Thymus (tissue), 11 donors: Measurements from ENCODE around the gene TTC31. TPM values are rescaled to one million over a fixed set of nuclear protein-coding genes. Genes with fewer than 3 reads are reported as not detected.

Experiments
- DNase-seq, 9 donors: peaks; one replicate each; pipeline ENCODE4 v3.0.0-alpha.2; 2013; ENCODE audit warnings: low spot score in 9 of 9, low read depth in 6 of 9, missing footprints in 1 of 9
- H3K27ac ChIP-seq, 2 donors: one replicate each; pipeline ENCODE4 v1.5.1; 2013; ENCODE audit warnings: control low read depth in 1 of 2, low read depth in 1 of 2, low read length in 1 of 2, mild to moderate bottlenecking in 1 of 2, moderate library complexity in 1 of 2
- H3K27me3 ChIP-seq, 2 donors: one replicate each; pipeline ENCODE4 v1.5.1; 2013; ENCODE audit warnings: low read length in 1 of 2; ENCODE audit not compliant: control insufficient read depth in 2 of 2, insufficient read depth in 1 of 2
- H3K36me3 ChIP-seq, 2 donors: one replicate each; pipeline ENCODE4 v1.5.1; 2013; ENCODE audit warnings: low read length in 1 of 2, mild to moderate bottlenecking in 1 of 2, moderate library complexity in 1 of 2; ENCODE audit not compliant: control insufficient read depth in 2 of 2, insufficient read depth in 2 of 2
- H3K4me1 ChIP-seq, 2 donors: one replicate each; pipeline ENCODE4 v1.5.1; 2013; ENCODE audit warnings: low read length in 2 of 2; ENCODE audit not compliant: control insufficient read depth in 2 of 2, insufficient read depth in 2 of 2
- H3K4me3 ChIP-seq, 2 donors: one replicate each; pipeline ENCODE4 v1.5.1; 2013; ENCODE audit warnings: low read length in 2 of 2, control low read depth in 1 of 2, mild to moderate bottlenecking in 1 of 2
- H3K9me3 ChIP-seq, 2 donors: one replicate each; pipeline ENCODE4 v1.5.1; 2013; ENCODE audit warnings: low read length in 1 of 2, mild to moderate bottlenecking in 1 of 2; ENCODE audit not compliant: control insufficient read depth in 2 of 2, insufficient read depth in 1 of 2
- WGBS: extraction: QIAGEN DNeasy Blood & Tissue Kit; methylation state at CpG from one replicate; pipeline ENCODE4 v1.1.7; 2013; 5-methylcytosine and 5-hydroxymethylcytosine counted together
- polyA plus RNA-seq: library from polyadenylated mRNA; stranded (reverse); fragments of 200-250 nt; gene quantifications from one replicate; pipeline ENCODE4 v1.2.3, GENCODE V29; 2013
- total RNA-seq: library from RNA; stranded (reverse); fragments of 120-200 nt; gene quantifications from one replicate; pipeline ENCODE4 v1.2.4, GENCODE V29; 2013
- donor health status: healthy.

TTC31 gene
- total and polyA plus RNA-seq, 2 donors, result 10.3 to 23.5 TPM

GRCh38 chr2:74514368-74515270 is 31.7 kb downstream of the TTC31 start, which contains the start of gene TLX2:
TSS of gene TLX2 (plus strand) at chr2:74514450. CDS start at chr2:74514807, 357 bp downstream.
- peak within 1 kb of the TSS; percentile 13 to 50 for H3K4me3 ChIP-seq
- DNase-seq, result peak in 1 of 9 donors; percentile 21

GRCh38 chr2:74515271-74515980 is 32.5 kb downstream of the TTC31 start:
- Histone ChIP-seq H3K4me1 (peaks cover 13 to 32% of the 10 kb centered on the region in 2 donors), H3K9me3 (peaks cover 0 to 21% of the 10 kb centered on the region in 2 donors), H3K27ac (no peak overlapping the region), H3K4me3 (peak overlapping the region; percentile 13 to 50), H3K36me3 (no peaks in the 10 kb centered on the region), H3K27me3 (peaks cover 70 to 98% of the 10 kb centered on the region in 2 donors)
- 5% methylated on average over 60 of the region's 60 CpGs for WGBS
- DNase-seq, result peak in 1 of 9 donors; percentile 33

More at GRCh38 chr2:74514368-74515270, 31.7 kb downstream of the TTC31 start, which contains the start of gene TLX2:
- Histone ChIP-seq H3K27me3 (peaks cover 74 to 100% of the 10 kb centered on the region in 2 donors), H3K9me3 (peaks cover 0 to 21% of the 10 kb centered on the region in 2 donors), H3K36me3 (no peaks in the 10 kb centered on the region), H3K4me1 (peaks cover 13 to 32% of the 10 kb centered on the region in 2 donors), H3K27ac (no peak within 1 kb of the TSS)
- WGBS, result 2% methylated on average over 82 of the region's 82 CpGs

- 4% methylated on average over 72 of the region's 72 CpGs for WGBS
- H3K4me3 ChIP-seq, result peak overlapping the region; percentile 10 to 50
- no peak overlapping the region for H3K27ac ChIP-seq
- H3K4me1 ChIP-seq, result peaks cover 13 to 32% of the 10 kb centered on the region in 2 donors
- DNase-seq, result peak in 5 of 9 donors; percentile 44 to 78 (median 65)
- peaks cover 0 to 21% of the 10 kb centered on the region in 2 donors for H3K9me3 ChIP-seq
- peaks cover 65 to 96% of the 10 kb centered on the region in 2 donors for H3K27me3 ChIP-seq
- no peaks in the 10 kb centered on the region for H3K36me3 ChIP-seq
Observed at GRCh38 chr2:74515981-74516633, 33.2 kb downstream of the TTC31 start.

- H3K9me3 ChIP-seq, result peaks cover 0 to 21% of the 10 kb centered on the region in 2 donors
- H3K27ac ChIP-seq, result no peak overlapping the region
- no peak for DNase-seq
- 75% methylated on average over 13 of the region's 13 CpGs for WGBS
- no peaks in the 10 kb centered on the region for H3K36me3 ChIP-seq
- H3K4me1 ChIP-seq, result peaks cover 13 to 32% of the 10 kb centered on the region in 2 donors
- H3K4me3 ChIP-seq, result peak overlapping the region in 1 of 2 donors; percentile 50
- peaks cover 60 to 96% of the 10 kb centered on the region in 2 donors for H3K27me3 ChIP-seq
Observed at GRCh38 chr2:74516650-74517049, 33.8 kb downstream of the TTC31 start.

- WGBS, result 94% methylated on average over 3 of the region's 3 CpGs
Observed at GRCh38 chr2:74522516-74522915, 39.6 kb downstream of the TTC31 start.

GRCh38 chr2:74524005-74524404 is 41.1 kb downstream of the TTC31 start:
- Histone ChIP-seq H3K4me3 (no peak overlapping the region), H3K27ac (no peak overlapping the region), H3K4me1 (peaks cover 11 to 16% of the 10 kb centered on the region in 2 donors), H3K27me3 (peaks cover 6 to 34% of the 10 kb centered on the region in 2 donors), H3K36me3 (peaks cover 20 to 28% of the 10 kb centered on the region in 2 donors), H3K9me3 (peaks cover 3 to 7% of the 10 kb centered on the region in 2 donors)
- WGBS, result 96% methylated on average over 9 of the region's 9 CpGs
- no peak for DNase-seq

More at GRCh38 chr2:74522516-74522915, 39.6 kb downstream of the TTC31 start:
- Histone ChIP-seq H3K27me3 (peaks cover 11 to 48% of the 10 kb centered on the region in 2 donors), H3K36me3 (peaks cover 13 to 19% of the 10 kb centered on the region in 2 donors), H3K4me1 (peaks cover 0 to 3% of the 10 kb centered on the region in 2 donors), H3K4me3 (no peak overlapping the region), H3K27ac (no peak overlapping the region), H3K9me3 (peaks cover 3 to 7% of the 10 kb centered on the region in 2 donors)
- DNase-seq, result no peak

GRCh38 chr2:74524955-74525716 is 42.3 kb downstream of the TTC31 start:
- Histone ChIP-seq H3K9me3 (peaks cover 3 to 7% of the 10 kb centered on the region in 2 donors), H3K4me3 (no peak overlapping the region), H3K4me1 (peaks cover 11 to 17% of the 10 kb centered on the region in 2 donors), H3K27ac (no peak overlapping the region), H3K36me3 (peaks cover 20 to 28% of the 10 kb centered on the region in 2 donors), H3K27me3 (peaks cover 0 to 24% of the 10 kb centered on the region in 2 donors)
- DNase-seq, result no peak
- WGBS, result 98% methylated on average over 10 of the region's 10 CpGs
